ENCODE measurements around the gene SART1.
"Not testable (repeated sequence)": the region's sequence is repeated elsewhere in the genome, so short reads cannot be mapped to it uniquely, and the experiment has no call there.

SART1 gene

GRCh38 chr11:66016793-66017177 lies 55.3 kb downstream of the SART1 start:
- Histone ChIP-seq H3K27me3 (ENCODE audit: insufficient read depth, low read length) (0 out of 2 replicates have a peak, but pooled peaks cover under 1% of the 10 kb centered on the region), H2AFZ (ENCODE audit: low read length, unreplicated experiment) (no peak overlapping the region), H3K36me3 (ENCODE audit: insufficient read depth, low read length) (no peaks in the 10 kb centered on the region), H3K27ac (ENCODE audit: low read depth, low read length) (no peak overlapping the region), H3K4me1 (ENCODE audit: control insufficient read depth, insufficient read depth, low read length, unreplicated experiment) (peaks cover 52% of the 10 kb centered on the region), H3K4me3 (ENCODE audit: low read depth, low read length) (no peak overlapping the region), H3K79me2 (ENCODE audit: control insufficient read depth, insufficient read depth, low read length, unreplicated experiment) (peaks cover 2% of the 10 kb centered on the region)

- Histone ChIP-seq H3K27me3 (ENCODE audit: insufficient read depth, low read length) (no peaks in the 10 kb centered on the region), H3K4me3 (ENCODE audit: low read depth, low read length) (no peak overlapping the region), H3K4me1 (ENCODE audit: control insufficient read depth, insufficient read depth, low read length, unreplicated experiment) (peaks cover 52% of the 10 kb centered on the region), H3K36me3 (ENCODE audit: insufficient read depth, low read length) (no peaks in the 10 kb centered on the region), H2AFZ (ENCODE audit: low read length, unreplicated experiment) (no peak overlapping the region), H3K79me2 (ENCODE audit: control insufficient read depth, insufficient read depth, low read length, unreplicated experiment) (peaks cover 2% of the 10 kb centered on the region), H3K27ac (ENCODE audit: low read depth, low read length) (no peak overlapping the region)
These were observed 55.8 kb downstream of the SART1 start for GRCh38 chr11:66017321-66017720.

- Histone ChIP-seq H3K27ac (ENCODE audit: low read depth, low read length) (no peak overlapping the region), H2AFZ (ENCODE audit: low read length, unreplicated experiment) (no peak overlapping the region), H3K27me3 (ENCODE audit: insufficient read depth, low read length) (no peaks in the 10 kb centered on the region), H3K79me2 (ENCODE audit: control insufficient read depth, insufficient read depth, low read length, unreplicated experiment) (peaks cover 2% of the 10 kb centered on the region), H3K4me3 (ENCODE audit: low read depth, low read length) (no peak overlapping the region), H3K36me3 (ENCODE audit: insufficient read depth, low read length) (no peaks in the 10 kb centered on the region), H3K4me1 (ENCODE audit: control insufficient read depth, insufficient read depth, low read length, unreplicated experiment) (peaks cover 35% of the 10 kb centered on the region)
These were observed 58.7 kb downstream of the SART1 start for GRCh38 chr11:66020212-66020611.

- peak overlapping the region; percentile 39; the same call in 1 of the 2 replicates for H3K4me3 ChIP-seq (ENCODE audit: low read depth, low read length)
- H2AFZ ChIP-seq (ENCODE audit: low read length, unreplicated experiment): peak overlapping the region; percentile 48
- H3K27ac ChIP-seq (ENCODE audit: low read depth, low read length): 0 out of 2 replicates have a peak overlapping the region, but pooled peaks have one; percentile 20
- H3K4me1 ChIP-seq (ENCODE audit: control insufficient read depth, insufficient read depth, low read length, unreplicated experiment): peaks cover 29% of the 10 kb centered on the region
- peaks cover 2% of the 10 kb centered on the region for H3K79me2 ChIP-seq (ENCODE audit: control insufficient read depth, insufficient read depth, low read length, unreplicated experiment)
- no peaks in the 10 kb centered on the region for H3K36me3 ChIP-seq (ENCODE audit: insufficient read depth, low read length)
- H3K27me3 ChIP-seq (ENCODE audit: insufficient read depth, low read length): no peaks in the 10 kb centered on the region
These were observed 59.3 kb downstream of the SART1 start for GRCh38 chr11:66020618-66021357.

GRCh38 chr11:66022401-66023185 lies 61.1 kb downstream of the SART1 start:
- Histone ChIP-seq H3K79me2 (ENCODE audit: control insufficient read depth, insufficient read depth, low read length, unreplicated experiment) (no peaks in the 10 kb centered on the region), H3K4me1 (ENCODE audit: control insufficient read depth, insufficient read depth, low read length, unreplicated experiment) (peaks cover 19% of the 10 kb centered on the region), H3K27ac (ENCODE audit: low read depth, low read length) (no peak overlapping the region), H3K4me3 (ENCODE audit: low read depth, low read length) (peak overlapping the region; percentile 65), H2AFZ (ENCODE audit: low read length, unreplicated experiment) (peak overlapping the region; percentile 69), H3K27me3 (ENCODE audit: insufficient read depth, low read length) (no peaks in the 10 kb centered on the region), H3K36me3 (ENCODE audit: insufficient read depth, low read length) (no peaks in the 10 kb centered on the region)

GRCh38 chr11:66023186-66023440 lies 61.6 kb downstream of the SART1 start:
- not testable (repeated sequence) for H2AFZ ChIP-seq (ENCODE audit: low read length, unreplicated experiment); H3K79me2 ChIP-seq (ENCODE audit: control insufficient read depth, insufficient read depth, low read length, unreplicated experiment); H3K4me3 ChIP-seq (ENCODE audit: low read depth, low read length); H3K27me3 ChIP-seq (ENCODE audit: insufficient read depth, low read length); H3K36me3 ChIP-seq (ENCODE audit: insufficient read depth, low read length); H3K27ac ChIP-seq (ENCODE audit: low read depth, low read length)
- peaks cover 19% of the 10 kb centered on the region for H3K4me1 ChIP-seq (ENCODE audit: control insufficient read depth, insufficient read depth, low read length, unreplicated experiment)

GRCh38 chr11:66026017-66026529 lies 64.5 kb downstream of the SART1 start, which contains the start of gene CATSPER1:
Gene CATSPER1, minus strand, starts transcription at chr11:66026479. Its CDS starts 100 bp downstream, at chr11:66026379.
- Histone ChIP-seq H3K4me1 (ENCODE audit: control insufficient read depth, insufficient read depth, low read length, unreplicated experiment) (peaks cover 7% of the 10 kb centered on the region), H3K79me2 (ENCODE audit: control insufficient read depth, insufficient read depth, low read length, unreplicated experiment) (no peaks in the 10 kb centered on the region), H3K4me3 (ENCODE audit: low read depth, low read length) (no peak within 1 kb of the TSS), H3K27ac (ENCODE audit: low read depth, low read length) (no peak within 1 kb of the TSS), H3K27me3 (ENCODE audit: insufficient read depth, low read length) (no peaks in the 10 kb centered on the region), H2AFZ (ENCODE audit: low read length, unreplicated experiment) (no peak within 1 kb of the TSS), H3K36me3 (ENCODE audit: insufficient read depth, low read length) (no peaks in the 10 kb centered on the region)

Data from ACC112 (cell line).